Measurements from ENCODE around the gene CNIH3.

Gene CNIH3

GRCh38 chr1:224623743-224624333, 7.7 kb downstream of the CNIH3 start:
- ATAC-seq = peak; percentile 97
- Mint-ChIP-seq H3K27ac (peak overlapping the region; percentile 91), H3K36me3 (peaks cover 9% of the 10 kb centered on the region), H3K4me3 (peak overlapping the region; percentile 67), H3K9me3 (peaks cover 8% of the 10 kb centered on the region), H3K4me1 (peaks cover 44% of the 10 kb centered on the region)
- DNase-seq (ENCODE audit: low spot score in 2 of 2) = peak; percentile 46 to 82

GRCh38 chr1:224624432-224624831, 8.3 kb downstream of the CNIH3 start:
- peak overlapping the region; percentile 91 for H3K27ac Mint-ChIP-seq
- DNase-seq (ENCODE audit: low spot score in 2 of 2) (no peak), ATAC-seq (no peak)
- peaks cover 8% of the 10 kb centered on the region for H3K9me3 Mint-ChIP-seq
- peak overlapping the region; percentile 67 for H3K4me3 Mint-ChIP-seq
- peaks cover 9% of the 10 kb centered on the region for H3K36me3 Mint-ChIP-seq
- H3K4me1 Mint-ChIP-seq = peaks cover 38% of the 10 kb centered on the region

GRCh38 chr1:224626042-224626441, 9.9 kb downstream of the CNIH3 start:
- no peak overlapping the region for H3K4me3 Mint-ChIP-seq
- H3K36me3 Mint-ChIP-seq = peaks cover 9% of the 10 kb centered on the region
- H3K4me1 Mint-ChIP-seq = peaks cover 35% of the 10 kb centered on the region
- ATAC-seq = no peak
- no peak for DNase-seq (ENCODE audit: low spot score in 2 of 2)
- no peak overlapping the region for H3K27ac Mint-ChIP-seq
- H3K9me3 Mint-ChIP-seq = peaks cover 8% of the 10 kb centered on the region

- Mint-ChIP-seq H3K4me3 (no peak overlapping the region), H3K27ac (no peak overlapping the region), H3K36me3 (no peaks in the 10 kb centered on the region), H3K4me1 (peaks cover 1% of the 10 kb centered on the region), H3K9me3 (no peaks in the 10 kb centered on the region)
- ATAC-seq = no peak
- DNase-seq (ENCODE audit: low spot score in 2 of 2) = no peak
These were observed 13.8 kb downstream of the CNIH3 start for GRCh38 chr1:224629965-224630364.

GRCh38 chr1:224631462-224632115, 15.5 kb downstream of the CNIH3 start:
- H3K4me1 Mint-ChIP-seq = no peaks in the 10 kb centered on the region
- H3K27ac Mint-ChIP-seq = peak overlapping the region; percentile 46
- no peak for DNase-seq (ENCODE audit: low spot score in 2 of 2)
- no peak overlapping the region for H3K4me3 Mint-ChIP-seq
- no peaks in the 10 kb centered on the region for H3K9me3 Mint-ChIP-seq
- ATAC-seq = no peak
- no peaks in the 10 kb centered on the region for H3K36me3 Mint-ChIP-seq

- DNase-seq (ENCODE audit: low spot score in 2 of 2) = no peak
- Mint-ChIP-seq H3K36me3 (no peaks in the 10 kb centered on the region), H3K4me1 (peaks cover 3% of the 10 kb centered on the region), H3K9me3 (no peaks in the 10 kb centered on the region), H3K4me3 (no peak overlapping the region), H3K27ac (no peak overlapping the region)
- no peak for ATAC-seq
These were observed 16.3 kb downstream of the CNIH3 start for GRCh38 chr1:224632381-224632871.

- no peak overlapping the region for H3K27ac Mint-ChIP-seq
These were observed 16.8 kb downstream of the CNIH3 start for GRCh38 chr1:224632921-224633321.

GRCh38 chr1:224635356-224635755, 19.2 kb downstream of the CNIH3 start:
- H3K27ac Mint-ChIP-seq = no peak overlapping the region
- no peak for DNase-seq (ENCODE audit: low spot score in 2 of 2)
- no peaks in the 10 kb centered on the region for H3K9me3 Mint-ChIP-seq
- no peak overlapping the region for H3K4me3 Mint-ChIP-seq
- H3K4me1 Mint-ChIP-seq = peaks cover 9% of the 10 kb centered on the region
- no peak for ATAC-seq
- H3K36me3 Mint-ChIP-seq = no peaks in the 10 kb centered on the region

More at GRCh38 chr1:224632921-224633321, 16.8 kb downstream of the CNIH3 start:
- no peaks in the 10 kb centered on the region for H3K36me3 Mint-ChIP-seq
- no peaks in the 10 kb centered on the region for H3K9me3 Mint-ChIP-seq
- no peak overlapping the region for H3K4me3 Mint-ChIP-seq
- ATAC-seq (no peak), DNase-seq (ENCODE audit: low spot score in 2 of 2) (no peak)
- peaks cover 8% of the 10 kb centered on the region for H3K4me1 Mint-ChIP-seq

GRCh38 chr1:224637515-224637914, 21.4 kb downstream of the CNIH3 start:
- DNase-seq (ENCODE audit: low spot score in 2 of 2) (no peak), ATAC-seq (peak; percentile 52)
- no peak overlapping the region for H3K27ac Mint-ChIP-seq
- no peak overlapping the region for H3K4me3 Mint-ChIP-seq
- H3K4me1 Mint-ChIP-seq = peaks cover 9% of the 10 kb centered on the region
- no peaks in the 10 kb centered on the region for H3K36me3 Mint-ChIP-seq
- H3K9me3 Mint-ChIP-seq = no peaks in the 10 kb centered on the region

- Mint-ChIP-seq H3K4me3 (no peak overlapping the region), H3K9me3 (no peaks in the 10 kb centered on the region), H3K4me1 (peaks cover 9% of the 10 kb centered on the region), H3K27ac (no peak overlapping the region), H3K36me3 (no peaks in the 10 kb centered on the region)
- ATAC-seq (no peak), DNase-seq (ENCODE audit: low spot score in 2 of 2) (no peak)
These were observed 21.8 kb downstream of the CNIH3 start for GRCh38 chr1:224637936-224638335.

- H3K9me3 Mint-ChIP-seq = no peaks in the 10 kb centered on the region
- DNase-seq (ENCODE audit: low spot score in 2 of 2) = no peak
- H3K36me3 Mint-ChIP-seq = no peaks in the 10 kb centered on the region
- H3K4me3 Mint-ChIP-seq = no peak overlapping the region
- peak overlapping the region; percentile 52 for H3K27ac Mint-ChIP-seq
- H3K4me1 Mint-ChIP-seq = peaks cover 9% of the 10 kb centered on the region
- no peak for ATAC-seq
These were observed 23.4 kb downstream of the CNIH3 start for GRCh38 chr1:224639426-224639975.

GRCh38 chr1:224640018-224640417, 23.9 kb downstream of the CNIH3 start:
- Mint-ChIP-seq H3K36me3 (no peaks in the 10 kb centered on the region), H3K4me1 (peaks cover 13% of the 10 kb centered on the region), H3K9me3 (no peaks in the 10 kb centered on the region), H3K27ac (peak overlapping the region; percentile 52), H3K4me3 (no peak overlapping the region)
- DNase-seq (ENCODE audit: low spot score in 2 of 2) = no peak
- no peak for ATAC-seq

- H3K27ac Mint-ChIP-seq = peak overlapping the region; percentile 52
These were observed 24.5 kb downstream of the CNIH3 start for GRCh38 chr1:224640587-224640986.

GRCh38 chr1:224641030-224641429, 24.9 kb downstream of the CNIH3 start:
- Mint-ChIP-seq H3K36me3 (no peaks in the 10 kb centered on the region), H3K27ac (peak overlapping the region; percentile 52), H3K4me1 (peaks cover 13% of the 10 kb centered on the region), H3K9me3 (no peaks in the 10 kb centered on the region), H3K4me3 (no peak overlapping the region)
- no peak for ATAC-seq
- DNase-seq (ENCODE audit: low spot score in 2 of 2) = no peak

More at GRCh38 chr1:224640587-224640986, 24.5 kb downstream of the CNIH3 start:
- H3K4me1 Mint-ChIP-seq = peaks cover 13% of the 10 kb centered on the region
- H3K9me3 Mint-ChIP-seq = no peaks in the 10 kb centered on the region
- ATAC-seq = no peak
- H3K36me3 Mint-ChIP-seq = no peaks in the 10 kb centered on the region
- H3K4me3 Mint-ChIP-seq = no peak overlapping the region
- no peak for DNase-seq (ENCODE audit: low spot score in 2 of 2)

- Mint-ChIP-seq H3K9me3 (no peaks in the 10 kb centered on the region), H3K36me3 (no peaks in the 10 kb centered on the region), H3K4me1 (peaks cover 4% of the 10 kb centered on the region), H3K27ac (no peak overlapping the region), H3K4me3 (no peak overlapping the region)
- ATAC-seq = no peak
- DNase-seq (ENCODE audit: low spot score in 2 of 2) = no peak
These were observed 27.5 kb downstream of the CNIH3 start for GRCh38 chr1:224643653-224644052.
